HuH-7.5 (cell line): Measurements from ENCODE around the gene RTTN.

ENCODE experiments used
- DNase-seq: peaks from one replicate; pipeline ENCODE4 v3.0.0; 2011; ENCODE audit warnings: low spot score

The RTTN gene

GRCh38 chr18:70024829-70025228, 180.7 kb downstream of the RTTN start:
- no peak for DNase-seq

- no peak for DNase-seq
These were observed 181.4 kb downstream of the RTTN start for GRCh38 chr18:70024093-70024492.

DNA sequence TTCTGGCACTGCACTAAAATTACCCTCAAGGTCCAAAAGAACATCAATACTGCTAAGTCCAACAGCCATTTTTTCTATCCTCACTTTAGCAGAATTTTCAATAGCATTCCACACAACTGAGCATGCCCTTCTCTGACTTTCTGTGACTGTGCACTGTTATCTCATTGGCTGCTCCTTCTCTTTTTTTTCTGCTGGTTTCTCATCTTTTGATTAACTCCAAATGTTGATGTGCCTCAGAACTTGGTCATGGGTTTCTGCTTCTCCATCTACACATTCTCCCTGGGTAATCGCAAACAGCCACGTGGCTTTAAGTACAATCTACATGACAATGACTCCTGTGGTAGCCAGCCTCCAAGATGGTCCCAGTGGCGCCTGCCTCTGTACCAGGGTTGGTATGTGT, 182.9 kb downstream of the RTTN start:
- no peak for DNase-seq

DNA sequence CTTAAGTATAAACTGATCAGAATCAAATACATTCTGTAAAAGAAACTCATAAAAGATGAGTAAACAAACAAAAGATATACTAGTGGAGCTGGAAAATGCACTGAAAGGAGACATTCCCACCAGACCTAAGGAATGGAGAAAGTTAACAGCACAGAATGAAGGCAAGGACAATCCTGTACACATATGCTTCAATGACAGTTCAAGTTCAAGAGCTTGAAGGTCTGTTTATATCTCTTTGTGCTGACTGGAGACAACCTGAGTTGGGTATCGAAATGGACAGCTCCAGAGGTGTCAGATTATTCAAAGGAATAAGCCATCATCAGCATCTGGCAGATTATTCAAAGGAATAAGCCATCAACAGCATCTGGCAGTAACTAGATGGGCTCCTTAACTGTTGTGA, 184.0 kb downstream of the RTTN start:
- DNase-seq: no peak

GRCh38 chr18:70021043-70021442, 184.4 kb downstream of the RTTN start:
- DNase-seq: no peak

- DNase-seq: no peak
These were observed 185.5 kb downstream of the RTTN start for GRCh38 chr18:70019991-70020390.

GRCh38 chr18:70019136-70019535, 186.4 kb downstream of the RTTN start:
- DNase-seq: no peak

- DNase-seq: no peak
These were observed 190.4 kb downstream of the RTTN start for GRCh38 chr18:70015127-70015526.

DNA sequence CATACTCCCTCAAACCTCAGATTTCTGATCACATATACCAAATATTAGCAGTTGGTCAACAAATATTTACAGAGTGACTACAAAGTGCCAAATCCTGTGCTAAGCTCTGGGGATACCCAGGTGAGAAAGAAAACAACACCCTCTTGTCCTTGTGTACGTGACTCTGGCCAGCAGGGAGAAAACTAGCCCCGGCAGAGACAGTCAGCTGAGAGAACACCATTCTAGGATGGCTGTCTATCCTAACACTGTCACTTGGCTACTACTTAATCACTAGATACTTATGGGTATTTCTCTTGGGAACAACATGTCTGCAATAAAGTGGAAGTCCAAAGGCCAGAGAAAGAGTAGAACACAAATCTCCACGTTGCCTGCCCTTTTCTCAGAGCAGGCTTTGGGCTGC, 199.9 kb downstream of the RTTN start:
- no peak for DNase-seq

DNA sequence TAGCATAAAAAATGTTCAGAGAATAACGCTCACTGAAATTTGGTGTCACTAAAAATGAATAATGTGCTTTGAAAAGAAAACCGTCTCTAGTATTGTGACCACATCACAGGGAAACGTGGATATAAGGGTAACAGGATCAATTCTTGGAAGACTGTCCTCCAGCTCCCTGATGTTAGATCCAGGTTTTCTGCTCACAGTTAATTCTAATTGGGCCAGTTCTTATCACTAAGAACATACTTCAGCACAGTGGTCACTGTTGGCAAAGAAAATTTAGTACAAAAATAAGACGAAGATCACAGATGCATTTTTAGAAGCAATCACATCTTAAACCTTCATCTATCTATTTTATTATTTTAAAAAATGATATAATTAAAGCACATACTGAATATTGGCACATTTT, 200.8 kb downstream of the RTTN start:
- no peak for DNase-seq

- no peak for DNase-seq
These were observed 205.8 kb downstream of the RTTN start for GRCh38 chr18:69999656-70000055.

- no peak for DNase-seq
These were observed 206.9 kb downstream of the RTTN start for GRCh38 chr18:69998523-69998987.

- no peak for DNase-seq
These were observed 208.3 kb downstream of the RTTN start for GRCh38 chr18:69996951-69997798.

DNA sequence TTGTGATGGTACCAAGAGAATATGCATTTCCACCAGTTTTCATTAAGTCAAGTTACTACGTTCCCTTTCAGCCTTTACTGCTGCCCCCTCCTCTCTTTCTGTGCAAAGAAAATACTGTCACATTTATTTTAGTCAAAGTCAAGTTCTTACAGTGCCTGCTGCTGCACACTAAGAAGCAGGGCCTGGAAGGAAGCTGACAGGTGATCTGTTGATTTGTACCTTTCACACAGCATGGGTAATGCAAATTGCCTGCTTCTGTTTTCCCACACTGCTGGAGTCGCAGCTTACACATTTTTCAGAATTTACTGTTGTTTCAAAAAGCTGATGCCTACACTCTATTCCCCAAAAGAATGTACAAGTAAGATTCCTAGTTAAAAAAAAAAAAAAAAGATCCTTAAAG, 209.1 kb downstream of the RTTN start:
- no peak for DNase-seq

DNA sequence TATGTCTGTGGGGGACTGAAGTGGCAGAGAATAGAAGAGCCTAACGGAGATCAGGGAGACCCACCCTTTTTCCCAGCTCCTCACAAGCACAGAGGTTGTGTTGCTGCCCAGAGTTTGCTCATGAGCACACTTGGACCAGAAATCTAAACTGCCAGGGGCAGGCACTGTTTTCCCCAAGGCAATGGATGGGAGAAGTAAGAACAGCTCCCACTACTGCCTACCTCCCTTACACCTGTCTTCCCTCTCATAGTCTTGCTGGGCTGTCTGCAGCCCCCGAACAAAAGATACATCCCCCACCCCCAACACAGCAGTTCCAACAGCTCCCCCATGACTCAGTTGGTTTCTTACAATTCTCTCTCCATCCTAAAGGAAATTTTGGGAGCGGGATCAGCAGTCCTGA, 209.7 kb downstream of the RTTN start:
- no peak for DNase-seq

DNA sequence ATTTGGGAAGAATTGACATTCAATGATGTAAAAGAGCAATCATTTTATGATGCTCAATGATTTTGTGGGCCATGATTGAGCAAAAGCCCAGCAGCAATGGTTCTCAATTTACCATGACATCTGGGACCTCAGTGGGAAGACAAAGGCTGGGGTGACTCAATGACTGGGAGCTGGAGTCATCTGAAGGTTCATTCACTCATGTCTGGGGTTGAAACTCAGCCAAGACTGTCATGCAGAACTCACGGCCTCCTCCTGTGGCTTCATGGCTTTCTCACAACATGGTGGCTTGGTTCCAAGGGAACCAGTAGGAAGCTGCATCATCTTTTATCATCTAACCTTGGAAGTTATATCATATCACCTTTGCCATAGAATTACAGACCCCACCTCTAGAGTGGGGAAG, 212.7 kb downstream of the RTTN start:
- no peak for DNase-seq

DNA sequence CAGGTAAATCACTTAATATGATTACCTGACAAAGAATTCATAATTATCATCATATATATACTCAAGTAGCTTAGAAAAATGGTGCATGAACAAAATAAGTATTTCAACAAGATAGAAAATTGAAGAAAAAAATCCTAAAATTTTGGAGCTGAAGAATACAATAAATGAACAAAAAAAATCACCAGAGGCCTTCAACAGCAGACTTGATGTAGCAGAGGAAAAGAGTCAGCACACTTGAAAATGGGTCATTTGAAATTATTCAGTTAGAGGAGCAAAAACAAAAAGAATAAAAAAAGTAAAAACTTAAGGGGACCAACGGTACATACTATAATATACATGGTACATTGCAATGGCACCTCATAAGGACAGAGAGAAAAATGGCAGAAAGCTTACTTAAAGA, 217.6 kb downstream of the RTTN start:
- no peak for DNase-seq

DNA sequence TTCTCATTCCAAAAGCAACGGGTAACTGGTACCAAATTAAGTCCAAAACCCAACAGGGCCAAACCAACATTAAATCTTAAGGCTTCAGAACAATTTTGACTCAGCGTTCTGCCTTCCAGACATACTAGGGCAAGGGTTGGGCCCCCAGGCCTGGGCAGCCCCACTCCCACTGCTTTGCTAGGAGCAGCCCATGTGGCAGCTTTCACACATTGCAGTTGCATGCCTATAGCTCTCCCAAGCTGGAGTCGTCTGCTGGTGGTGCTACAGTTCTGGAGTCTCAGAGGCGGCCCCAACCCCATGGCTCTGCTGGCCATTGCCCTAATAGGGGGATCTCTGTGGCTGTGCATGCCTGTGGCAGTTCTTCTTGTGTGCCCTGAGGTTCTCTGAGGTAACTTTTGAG, 220.2 kb downstream of the RTTN start:
- no peak for DNase-seq

DNA sequence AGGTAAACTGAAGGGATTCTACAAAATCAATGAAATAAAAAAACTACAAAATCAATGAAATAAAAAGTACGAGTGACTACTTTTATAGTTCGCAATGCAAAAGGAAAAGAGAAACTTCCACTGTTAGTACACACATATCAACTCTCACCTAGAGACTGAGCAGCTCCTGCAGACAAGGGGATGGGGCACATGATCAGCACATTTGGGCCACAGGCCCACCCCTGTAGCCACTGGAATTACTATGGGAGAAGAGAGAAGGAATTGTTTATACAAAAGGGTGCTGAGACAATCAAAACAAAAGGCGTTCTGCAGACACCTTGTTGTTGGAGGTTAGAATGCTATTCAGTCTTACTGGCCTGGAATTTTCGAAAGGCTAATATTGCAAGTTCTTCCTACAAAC, 223.1 kb downstream of the RTTN start:
- no peak for DNase-seq

DNA sequence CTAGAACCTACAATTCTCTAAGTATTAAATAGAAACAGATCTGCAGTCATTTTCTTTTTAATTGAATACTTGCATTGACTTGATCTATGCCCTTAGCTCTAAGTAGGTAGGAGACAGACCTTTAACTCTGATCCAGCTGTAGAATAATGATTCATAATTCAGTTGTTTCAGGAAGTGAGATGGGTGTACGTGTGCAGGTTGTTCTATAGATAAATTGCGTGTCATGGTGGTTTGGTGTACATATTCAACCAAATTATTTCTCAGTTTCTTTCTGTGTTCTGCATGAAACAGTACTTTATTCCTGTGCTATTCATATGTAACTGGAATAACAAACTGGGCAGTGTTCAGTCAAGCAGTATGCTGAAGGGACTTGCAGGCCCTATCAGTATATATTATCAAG, 223.5 kb downstream of the RTTN start:
- no peak for DNase-seq

DNA sequence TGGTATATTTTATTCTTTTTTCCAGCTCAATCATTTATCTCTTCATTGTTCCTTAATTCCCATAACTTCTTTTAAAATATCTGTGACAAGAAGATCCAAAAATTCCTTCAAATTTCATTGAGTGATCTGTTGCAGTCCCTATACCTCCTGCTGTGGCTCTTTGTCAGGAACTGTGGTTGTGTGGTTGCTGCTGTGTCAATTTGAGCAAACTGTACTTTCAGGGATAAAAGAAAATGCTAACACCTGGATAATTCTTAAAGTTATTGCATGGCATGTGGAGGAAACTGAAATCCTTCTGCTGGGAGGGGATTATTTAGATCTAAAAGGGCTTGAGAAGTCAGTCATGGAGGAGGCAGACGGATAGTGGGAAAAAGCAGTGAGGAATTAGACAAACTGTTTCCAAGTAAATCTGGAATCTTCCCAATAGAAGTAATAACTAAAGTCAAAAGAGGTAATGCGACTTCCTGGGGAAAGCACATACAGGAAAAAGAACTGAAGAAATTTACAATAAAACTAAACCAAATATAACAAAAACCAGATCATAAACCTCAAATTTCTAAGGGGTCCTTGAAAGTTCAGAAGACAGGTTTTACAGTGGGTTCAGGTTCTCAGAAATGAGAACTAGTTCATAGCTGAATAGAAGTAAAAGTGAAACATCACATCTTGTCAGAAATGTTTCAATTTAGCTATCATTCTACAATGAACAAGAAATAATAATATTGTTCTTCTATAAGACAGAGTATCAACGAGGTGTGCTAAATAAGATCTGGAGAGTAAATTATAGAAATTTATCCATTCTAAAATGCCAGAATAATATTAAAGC, 224.3 kb downstream of the RTTN start:
- no peak for DNase-seq

GRCh38 chr18:69980509-69980908, 225.0 kb downstream of the RTTN start:
- DNase-seq: no peak
